T-cell (primary cell): ENCODE data around the gene AP1G1. TPM values are rescaled to one million over a fixed set of nuclear protein-coding genes. Genes with fewer than 3 reads are reported as not detected.
A peak's percentile ranks its signal among the peaks of the same experiment; 100 is the strongest.

ENCODE experiments used
- ATAC-seq, 4 experiments: fragments of 200-7000 bp in 3 of 4; fragments of 150-1000 bp in 1 of 4; cut with Tn5 transposase; replicated peaks in 1 of 4; 1 replicate in 3 of 4; 2 replicates in 1 of 4; pipeline ENCODE4 v1.10.0; 2021; ENCODE audit warnings: moderate library complexity in 3 of 4, mild to moderate bottlenecking in 2 of 4, moderate number of reproducible peaks in 1 of 4
- CTCF ChIA-PET, 2 donors: fragments of 300-600 bp; sonication (Branson Sonifier 250); formaldehyde crosslinking; loops; one replicate each; lab custom pipeline; 2022; ENCODE audit warnings: antibody characterized with exemption in 2 of 2; lab: Charles Lee
- POLR2A ChIA-PET, 2 donors: fragments of 300-600 bp; sonication (Branson Sonifier 250); formaldehyde crosslinking; loops; one replicate each; lab custom pipeline; 2022; ENCODE audit warnings: antibody characterized with exemption in 2 of 2; lab: Charles Lee
- DNase-seq, 35 experiments: peaks; one replicate each; pipeline versions ENCODE4 v3.0.0 to v3.0.0-alpha.2; 2013 to 2023
- H3K27ac ChIP-seq: one replicate; pipeline ENCODE4 v1.5.1; 2013; ENCODE audit warnings: low read length
- H3K27me3 ChIP-seq, 2 experiments: replicated peaks in 1 of 2; 1 replicate in 1 of 2; 2 replicates in 1 of 2; pipeline versions ENCODE4 v1.6.1 to v1.7.0; 2013; ENCODE audit warnings: low read length in 1 of 2, mixed read lengths in 1 of 2; ENCODE audit not compliant: control insufficient read depth in 2 of 2, insufficient read depth in 2 of 2; ENCODE audit errors: extremely low read depth in 1 of 2
- H3K36me3 ChIP-seq, 2 donors: 1 replicate in 1 of 2; 2 replicates in 1 of 2; pipeline versions ENCODE4 v1.6.1 to v1.7.0; 2013; ENCODE audit warnings: low read length in 1 of 2; ENCODE audit not compliant: control insufficient read depth in 2 of 2, insufficient read depth in 1 of 2; ENCODE audit errors: extremely low read depth in 1 of 2
- H3K4me1 ChIP-seq, 2 experiments: 1 replicate in 1 of 2; 2 replicates in 1 of 2; pipeline versions ENCODE4 v1.6.1 to v1.7.0; 2013; ENCODE audit warnings: low read length in 2 of 2, mixed read lengths in 1 of 2; ENCODE audit not compliant: insufficient read depth in 2 of 2, control insufficient read depth in 1 of 2; ENCODE audit errors: extremely low read depth in 1 of 2
- H3K4me3 ChIP-seq, 2 donors: 1 replicate in 1 of 2; 2 replicates in 1 of 2; pipeline versions ENCODE4 v1.5.1 to v1.7.0; 2013; ENCODE audit warnings: mild to moderate bottlenecking in 2 of 2, low read length in 1 of 2, moderate library complexity in 1 of 2; ENCODE audit not compliant: control insufficient read depth in 1 of 2; ENCODE audit errors: extremely low read depth in 1 of 2
- H3K9me3 ChIP-seq: 2 replicates; pipeline ENCODE4 v1.7.0; 2013
- H3K27ac Mint-ChIP-seq, 2 donors: one replicate each; pipeline ENCODE4 v1.8.0; 2020 to 2021; ENCODE audit warnings: mild to moderate bottlenecking in 2 of 2, mixed read lengths in 2 of 2
- H3K27me3 Mint-ChIP-seq, 2 donors: one replicate each; pipeline ENCODE4 v1.8.0; 2021 to 2022; ENCODE audit warnings: mixed read lengths in 2 of 2
- H3K36me3 Mint-ChIP-seq: one replicate; pipeline ENCODE4 v1.8.0; 2021; ENCODE audit warnings: mixed read lengths
- H3K4me1 Mint-ChIP-seq, 3 donors: one replicate each; pipeline ENCODE4 v1.8.0; 2020 to 2022; ENCODE audit warnings: mixed read lengths in 3 of 3, mild to moderate bottlenecking in 1 of 3
- H3K4me3 Mint-ChIP-seq, 3 donors: one replicate each; pipeline ENCODE4 v1.8.0; 2020 to 2022; ENCODE audit warnings: mild to moderate bottlenecking in 3 of 3, mixed read lengths in 3 of 3, moderate library complexity in 3 of 3
- H3K9me3 Mint-ChIP-seq, 3 donors: one replicate each; pipeline ENCODE4 v1.8.0; 2020 to 2022; ENCODE audit warnings: mixed read lengths in 3 of 3
- WGBS: methylation state at CpG from one replicate; pipeline ENCODE4 v1.1.5; 2013; ENCODE audit warnings: missing lambda C conversion rate; ENCODE audit not compliant: insufficient coverage; 5-methylcytosine and 5-hydroxymethylcytosine counted together
- total RNA-seq, 35 experiments: library from RNA in 6 of 35; stranded (reverse) in 6 of 35; fragments of 120-200 nt in 1 of 35; gene quantifications; one replicate each; pipeline versions ENCODE4 v1.2.1 to v1.2.4 and lab custom pipeline; 2013 to 2026

The AP1G1 gene
- total RNA-seq, 5 donors from 2014 or later (not counting 1 experiment from before 2014, with no cell fraction given): 96.6 to 152 (median 101) TPM

- H3K9me3 Mint-ChIP-seq: no peaks in the 10 kb centered on the region
- H3K4me3 Mint-ChIP-seq: peak overlapping the region; percentile 94 to 99 (median 98)
- peaks cover 35 to 53% (median 44%) of the 10 kb centered on the region in 3 donors for H3K4me1 Mint-ChIP-seq
- peak overlapping the region; percentile 93 to 98 for H3K4me3 ChIP-seq
- H3K27me3 ChIP-seq: no peaks in the 10 kb centered on the region
- H3K27ac ChIP-seq: peak overlapping the region; percentile 99
- peaks cover 0 to 7% of the 10 kb centered on the region in 2 donors for H3K36me3 ChIP-seq
- 0% methylated on average over 31 of the region's 44 CpGs for WGBS
- H3K27me3 Mint-ChIP-seq: no peaks in the 10 kb centered on the region
- H3K4me1 ChIP-seq: peaks cover 17 to 44% of the 10 kb centered on the region in 2 experiments
- H3K9me3 ChIP-seq: no peaks in the 10 kb centered on the region
- ATAC-seq (peak; percentile 2 to 11 (median 9)), DNase-seq (peak in 17 of 35 experiments; percentile 14 to 41 (median 27))
- ChIA-PET POLR2A (interaction anchor here (0.5 to 1.9 kb wide), 9 partner anchors 13 to 243 kb away, joined by 3 to 11 read pairs (median 4); partner anchors contain the start of genes IST1 (in 1 of the 2) and ZNF821 (in 1 of the 2)), CTCF (interaction anchor here (1.1 to 2.2 kb wide), 3 partner anchors 73 to 243 kb away, joined by 4 to 20 read pairs (median 7); no protein-coding TSS in a partner anchor)
- peak overlapping the region; percentile 99 to 100 for H3K27ac Mint-ChIP-seq
- H3K36me3 Mint-ChIP-seq: peaks cover 10% of the 10 kb centered on the region
Observed at GRCh38 chr16:71807905-71808592, 585 bp downstream of the AP1G1 start.

- Histone ChIP-seq H3K27ac (no peak overlapping the region), H3K9me3 (no peaks in the 10 kb centered on the region), H3K36me3 (peaks cover under 1 to 15% of the 10 kb centered on the region in 2 donors), H3K4me1 (peaks cover 15 to 28% of the 10 kb centered on the region in 2 experiments), H3K4me3 (no peak overlapping the region), H3K27me3 (no peaks in the 10 kb centered on the region)
- Mint-ChIP-seq H3K36me3 (peaks cover 17% of the 10 kb centered on the region), H3K4me1 (peaks cover 28 to 44% (median 43%) of the 10 kb centered on the region in 3 donors), H3K27ac (peak overlapping the region in 1 of 2 donors; percentile 7), H3K9me3 (no peaks in the 10 kb centered on the region), H3K4me3 (peak overlapping the region in 1 of 3 donors; percentile 12), H3K27me3 (no peaks in the 10 kb centered on the region)
- ChIA-PET CTCF (no interaction called here), POLR2A (interaction anchor here in 1 of 2 donors (0.6 kb wide), 2 partner anchors 18 to 100 kb away, joined by 3 read pairs; no protein-coding TSS in a partner anchor)
- DNase-seq: no peak
- 86% methylated on average over 1 of the region's 1 CpG for WGBS
- no peak for ATAC-seq
Observed at GRCh38 chr16:71803305-71803690, 5.3 kb downstream of the AP1G1 start.

- H3K4me3 Mint-ChIP-seq: no peak overlapping the region
- ChIA-PET POLR2A (no interaction called here), CTCF (no interaction called here)
- Histone ChIP-seq H3K4me3 (no peak overlapping the region), H3K4me1 (peaks cover 26 to 29% of the 10 kb centered on the region in 2 experiments), H3K27me3 (no peaks in the 10 kb centered on the region), H3K9me3 (no peaks in the 10 kb centered on the region), H3K27ac (no peak overlapping the region), H3K36me3 (peaks cover 4 to 15% of the 10 kb centered on the region in 2 donors)
- no peaks in the 10 kb centered on the region for H3K27me3 Mint-ChIP-seq
- no CpG with 5 or more reads among the region's 2 CpGs for WGBS
- H3K36me3 Mint-ChIP-seq: peaks cover 17% of the 10 kb centered on the region
- ATAC-seq: no peak
- H3K27ac Mint-ChIP-seq: peak overlapping the region; percentile 72 to 77
- no peaks in the 10 kb centered on the region for H3K9me3 Mint-ChIP-seq
- DNase-seq: no peak
- peaks cover 57 to 63% (median 60%) of the 10 kb centered on the region in 3 donors for H3K4me1 Mint-ChIP-seq
Observed at GRCh38 chr16:71796501-71797097, 12.0 kb downstream of the AP1G1 start.

GRCh38 chr16:71794943-71795342 is 13.7 kb downstream of the AP1G1 start:
- WGBS: 38% methylated on average over 1 of the region's 1 CpG

GRCh38 chr16:71794018-71794417 is 14.6 kb downstream of the AP1G1 start:
- Mint-ChIP-seq H3K4me1 (peaks cover 74 to 83% (median 79%) of the 10 kb centered on the region in 3 donors), H3K9me3 (no peaks in the 10 kb centered on the region), H3K27ac (peak overlapping the region in 1 of 2 donors; percentile 34), H3K4me3 (no peak overlapping the region), H3K36me3 (peaks cover 18% of the 10 kb centered on the region), H3K27me3 (no peaks in the 10 kb centered on the region)
- H3K27me3 ChIP-seq: no peaks in the 10 kb centered on the region
- no peak overlapping the region for H3K4me3 ChIP-seq
- DNase-seq: no peak
- POLR2A ChIA-PET: interaction anchor here (1.6 to 2.1 kb wide), 2 partner anchors 14 to 15 kb away, joined by 4 to 11 read pairs; partner anchors contain the start of gene AP1G1 (in 2 of the 2)
- no CpG with 5 or more reads among the region's 1 CpG for WGBS
- H3K9me3 ChIP-seq: no peaks in the 10 kb centered on the region
- ATAC-seq: no peak
- peaks cover 26 to 43% of the 10 kb centered on the region in 2 experiments for H3K4me1 ChIP-seq
- peaks cover 4 to 16% of the 10 kb centered on the region in 2 donors for H3K36me3 ChIP-seq
- H3K27ac ChIP-seq: no peak overlapping the region
- CTCF ChIA-PET: interaction anchor here in 1 of 2 donors (0.9 kb wide), 1 partner anchor 88 kb away, joined by 3 read pairs; no protein-coding TSS in a partner anchor

More at GRCh38 chr16:71794943-71795342, 13.7 kb downstream of the AP1G1 start:
- ATAC-seq (no peak), DNase-seq (no peak)
- Histone ChIP-seq H3K27me3 (no peaks in the 10 kb centered on the region), H3K4me1 (peaks cover 26 to 40% of the 10 kb centered on the region in 2 experiments), H3K4me3 (no peak overlapping the region), H3K9me3 (no peaks in the 10 kb centered on the region), H3K36me3 (peaks cover 4 to 15% of the 10 kb centered on the region in 2 donors), H3K27ac (peak overlapping the region; percentile 10)
- CTCF ChIA-PET: interaction anchor here (0.5 to 1.0 kb wide), 6 partner anchors 66 to 191 kb away, joined by 3 to 5 read pairs (median 4); no protein-coding TSS in a partner anchor
- no peaks in the 10 kb centered on the region for H3K27me3 Mint-ChIP-seq
- H3K4me1 Mint-ChIP-seq: peaks cover 70 to 78% (median 70%) of the 10 kb centered on the region in 3 donors
- no peaks in the 10 kb centered on the region for H3K9me3 Mint-ChIP-seq
- POLR2A ChIA-PET: interaction anchor here (0.5 to 2.1 kb wide), 5 partner anchors 13 to 1260 kb away, joined by 3 to 11 read pairs (median 4); partner anchors contain the start of gene AP1G1 (in 2 of the 2)
- H3K36me3 Mint-ChIP-seq: peaks cover 13% of the 10 kb centered on the region
- H3K27ac Mint-ChIP-seq: peak overlapping the region; percentile 23 to 45
- H3K4me3 Mint-ChIP-seq: peak overlapping the region in 1 of 3 donors; percentile 39

- H3K4me1 Mint-ChIP-seq: peaks cover 77 to 83% (median 78%) of the 10 kb centered on the region in 3 donors
- peaks cover 29% of the 10 kb centered on the region for H3K36me3 Mint-ChIP-seq
- Histone ChIP-seq H3K27me3 (no peaks in the 10 kb centered on the region), H3K27ac (no peak overlapping the region), H3K4me1 (peaks cover 26 to 46% of the 10 kb centered on the region in 2 experiments), H3K4me3 (no peak overlapping the region), H3K36me3 (peaks cover 2 to 24% of the 10 kb centered on the region in 2 donors), H3K9me3 (no peaks in the 10 kb centered on the region)
- no peak for ATAC-seq
- H3K27ac Mint-ChIP-seq: peak overlapping the region in 1 of 2 donors; percentile 31
- ChIA-PET POLR2A (interaction anchor here in 1 of 2 donors (0.6 kb wide), 1 partner anchor 52 kb away, joined by 3 read pairs; no protein-coding TSS in a partner anchor), CTCF (interaction anchor here in 1 of 2 donors (0.7 kb wide), 1 partner anchor 1021 kb away, joined by 5 read pairs; no protein-coding TSS in a partner anchor)
- H3K9me3 Mint-ChIP-seq: no peaks in the 10 kb centered on the region
- no peaks in the 10 kb centered on the region for H3K27me3 Mint-ChIP-seq
- DNase-seq: no peak
- H3K4me3 Mint-ChIP-seq: peak overlapping the region in 1 of 3 donors; percentile 58
- 100% methylated on average over 1 of the region's 3 CpGs for WGBS
Observed at GRCh38 chr16:71792176-71792575, 16.5 kb downstream of the AP1G1 start.
